Thyroid gland (tissue), 4 donors: ENCODE results near the gene SLC26A4. TPM values are rescaled to one million over a fixed set of nuclear protein-coding genes. Genes with fewer than 3 reads are reported as not detected.
A peak's percentile ranks its signal among the peaks of the same experiment; 100 is the strongest.

Experiments used
- DNase-seq, 2 donors: peaks; one replicate each; pipeline ENCODE4 v3.0.0-alpha.2; 2019
- H3K27ac ChIP-seq, 3 donors: fragments of 200-600 bp; sonication (generic); 1 replicate in 2 of 3; 2 replicates in 1 of 3; pipeline ENCODE4 v1.5.1; 2016 to 2019; ENCODE audit warnings: mild to moderate bottlenecking in 1 of 3, moderate library complexity in 1 of 3
- H3K27me3 ChIP-seq: fragments of 200-600 bp; sonication (generic); one replicate; pipeline ENCODE4 v1.5.1; 2019
- H3K36me3 ChIP-seq, 2 donors: fragments of 200-600 bp; sonication (generic); one replicate each; pipeline ENCODE4 v1.5.1; 2016 to 2019
- H3K4me1 ChIP-seq, 2 donors: fragments of 200-600 bp; sonication (generic); one replicate each; pipeline ENCODE4 v1.5.1; 2017 to 2019
- H3K4me3 ChIP-seq, 3 donors: fragments of 200-600 bp; sonication (generic); replicated peaks in 1 of 3; 1 replicate in 2 of 3; 2 replicates in 1 of 3; pipeline ENCODE4 v1.5.1; 2016; ENCODE audit warnings: mild to moderate bottlenecking in 1 of 3
- H3K9me3 ChIP-seq: fragments of 200-600 bp; sonication (generic); one replicate; pipeline ENCODE4 v1.5.1; 2017
- CTCF ChIP-seq, 6 experiments: fragments of 200-600 bp in 3 of 6; fragments of 450-650 bp in 3 of 6; sonication (generic) in 3 of 6; IDR thresholded peaks; one replicate each; pipeline ENCODE4 v1.5.1; 2016 to 2019; ENCODE audit warnings: antibody characterized with exemption in 6 of 6, mild to moderate bottlenecking in 2 of 6, inconsistent platforms in 1 of 6, moderate library complexity in 1 of 6
- POLR2A ChIP-seq, 2 donors: fragments of 450-650 bp; IDR thresholded peaks; one replicate each; pipeline ENCODE4 v1.6.1; 2017; ENCODE audit warnings: antibody characterized with exemption in 2 of 2, mild to moderate bottlenecking in 2 of 2, moderate library complexity in 1 of 2
- WGBS, 2 donors: methylation state at CpG; one replicate each; pipeline ENCODE4 v1.1.5; 2017; 5-methylcytosine and 5-hydroxymethylcytosine counted together
- intact Hi-C: fragments of 100-400 bp; cut with DNase I; formaldehyde crosslinking; loops from one replicate; pipeline ENCODE4 v1.15.1; 2023
- total RNA-seq, 4 donors: library from RNA; depleted of rRNA; stranded (reverse); fragments of >200 nt; gene quantifications; one replicate each; pipeline ENCODE4 v1.2.3, GENCODE V29; 2016

Gene SLC26A4
- total RNA-seq, result 100 to 1,000 TPM; 193 to 299 (median 254) TPM

GRCh38 chr7:107660381-107661080 lies at the start of gene SLC26A4:
TSS of gene SLC26A4 (plus strand) at chr7:107660828. CDS start at chr7:107661642, 814 bp downstream.
- no peaks in the 10 kb centered on the region for H3K9me3 ChIP-seq
- H3K4me1 ChIP-seq, result peaks cover 26 to 36% of the 10 kb centered on the region in 2 donors
- H3K36me3 ChIP-seq, result no peaks in the 10 kb centered on the region
- H3K4me3 ChIP-seq, result peak within 1 kb of the TSS; percentile 43 to 86 (median 54)
- H3K27ac ChIP-seq, result peak within 1 kb of the TSS; percentile 90 to 92 (median 91)
- peak; percentile 58 to 62 for DNase-seq
- H3K27me3 ChIP-seq, result no peaks in the 10 kb centered on the region
- WGBS, 2 donors, result 3 to 4% methylated on average over 25 to 34 of the region's 37 CpGs
- intact Hi-C loops, result no loop called here
- TF ChIP-seq CTCF (IDR thresholded peaks at IDR 0.05), result no peak
- peak in 1 of 2 donors; percentile 65 for TF ChIP-seq POLR2A (IDR thresholded peaks at IDR 0.05)

DNA sequence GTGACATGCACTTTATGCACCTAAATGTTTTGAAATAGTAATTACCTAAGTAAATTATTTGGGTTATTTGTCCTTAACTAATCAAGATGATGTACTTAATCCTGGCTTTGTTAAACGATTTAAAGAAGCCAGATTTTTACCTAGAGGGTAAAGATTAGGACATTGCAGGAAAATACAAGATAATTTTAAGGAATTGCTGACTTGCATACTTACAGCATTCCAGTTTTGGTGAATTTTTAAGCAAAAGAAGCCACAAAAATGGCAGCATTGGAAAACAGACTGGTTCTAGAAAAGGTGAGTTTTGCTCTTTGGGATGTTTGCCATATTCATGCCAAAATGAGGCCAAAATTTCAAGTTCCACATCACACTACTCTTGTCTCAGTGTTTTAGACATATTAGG lies 47.2 kb upstream of the SLC26A4 start:
- Histone ChIP-seq H3K36me3 (peaks cover 0 to 2% of the 10 kb centered on the region in 2 donors), H3K9me3 (no peaks in the 10 kb centered on the region), H3K27ac (no peak overlapping the region), H3K27me3 (no peaks in the 10 kb centered on the region), H3K4me1 (peaks cover 7 to 10% of the 10 kb centered on the region in 2 donors), H3K4me3 (no peak overlapping the region)
- no peak for TF ChIP-seq CTCF (IDR thresholded peaks at IDR 0.05)
- no peak for TF ChIP-seq POLR2A (IDR thresholded peaks at IDR 0.05)
- DNase-seq, result no peak
- intact Hi-C loops, result no loop called here
- 79 to 86% methylated on average over 1 of the region's 1 CpG for WGBS, 2 donors

DNA sequence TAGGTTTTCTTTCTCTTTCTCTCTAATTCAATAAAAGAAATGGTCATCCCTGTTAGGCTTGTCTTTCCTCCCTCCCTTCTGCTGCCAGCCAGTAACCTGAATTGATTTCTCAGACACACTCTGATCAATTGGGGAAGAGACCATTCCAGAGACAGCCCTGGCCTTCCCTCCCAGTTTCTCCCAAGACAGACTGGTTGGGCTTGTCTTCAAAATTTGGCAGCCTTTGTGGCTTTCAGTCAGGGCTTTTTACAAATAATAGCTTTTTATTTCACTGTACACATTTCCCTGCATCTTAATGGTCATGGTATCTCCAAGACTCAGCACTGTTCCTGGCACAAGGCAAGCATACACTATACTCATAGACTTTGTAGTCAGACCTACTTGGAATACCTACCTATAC lies 46.7 kb upstream of the SLC26A4 start:
- H3K36me3 ChIP-seq, result peaks cover 0 to 2% of the 10 kb centered on the region in 2 donors
- no peak overlapping the region for H3K27ac ChIP-seq
- intact Hi-C loops, result no loop called here

GRCh38 chr7:107614425-107614824 lies 46.2 kb upstream of the SLC26A4 start:
- no peak overlapping the region for H3K27ac ChIP-seq
- no peak for TF ChIP-seq POLR2A (IDR thresholded peaks at IDR 0.05)
- no peak for TF ChIP-seq CTCF (IDR thresholded peaks at IDR 0.05)
- H3K36me3 ChIP-seq, result peaks cover 0 to 2% of the 10 kb centered on the region in 2 donors
- intact Hi-C loops, result no loop called here
- H3K27me3 ChIP-seq, result no peaks in the 10 kb centered on the region
- no peaks in the 10 kb centered on the region for H3K9me3 ChIP-seq
- H3K4me1 ChIP-seq, result peaks cover 3 to 10% of the 10 kb centered on the region in 2 donors
- DNase-seq, result no peak
- H3K4me3 ChIP-seq, result no peak overlapping the region

More for the DNA sequence above, 46.7 kb upstream of the SLC26A4 start:
- Histone ChIP-seq H3K27me3 (no peaks in the 10 kb centered on the region), H3K4me1 (peaks cover 6 to 10% of the 10 kb centered on the region in 2 donors), H3K9me3 (no peaks in the 10 kb centered on the region), H3K4me3 (no peak overlapping the region)
- DNase-seq, result no peak
- TF ChIP-seq POLR2A (IDR thresholded peaks at IDR 0.05), result no peak
- no peak for TF ChIP-seq CTCF (IDR thresholded peaks at IDR 0.05)

DNA sequence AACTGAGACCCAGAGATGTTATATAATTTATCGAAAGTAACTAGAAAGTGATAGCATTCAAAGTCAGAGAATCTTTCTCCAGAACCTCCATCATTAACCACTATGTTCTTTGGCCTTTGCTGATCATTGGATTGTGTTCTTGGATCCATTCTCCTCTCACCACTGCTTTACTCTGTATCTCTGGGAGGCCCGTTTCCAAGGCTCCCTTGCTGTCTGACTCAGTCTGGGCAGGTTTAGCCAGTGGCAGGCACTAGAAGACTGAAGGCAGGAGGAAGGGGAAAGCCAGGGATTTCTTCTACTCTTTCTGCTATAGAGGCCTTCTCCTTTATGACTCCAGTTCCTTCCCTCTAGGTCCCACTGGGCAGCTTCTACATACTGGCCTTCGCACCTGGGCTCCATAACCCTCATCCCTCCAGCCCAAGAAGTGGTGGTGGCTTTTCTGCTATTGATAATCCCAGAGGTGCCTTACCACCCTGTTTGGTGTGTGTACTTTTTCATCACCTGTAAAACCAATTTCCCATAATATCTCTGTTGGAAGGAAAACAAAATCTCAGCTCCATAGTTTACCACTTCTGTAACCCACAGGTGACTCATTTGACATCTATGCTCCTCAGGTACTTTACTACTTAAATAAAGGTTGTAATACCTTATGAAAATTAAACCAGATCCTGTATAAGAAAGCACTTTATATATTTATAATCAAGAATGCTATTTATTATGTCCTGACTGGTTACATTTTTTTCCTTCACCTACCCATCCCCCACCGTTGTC lies 44.5 kb upstream of the SLC26A4 start:
- WGBS, 2 donors, result 93 to 95% methylated on average over 4 of the region's 4 CpGs
- intact Hi-C loops, result no loop called here
- H3K36me3 ChIP-seq, result peaks cover 0 to 2% of the 10 kb centered on the region in 2 donors

More for the DNA sequence above, 44.5 kb upstream of the SLC26A4 start:
- Histone ChIP-seq H3K9me3 (no peaks in the 10 kb centered on the region), H3K4me3 (no peak overlapping the region), H3K27me3 (no peaks in the 10 kb centered on the region), H3K4me1 (peaks cover 3 to 10% of the 10 kb centered on the region in 2 donors), H3K27ac (no peak overlapping the region)
- no peak for DNase-seq
- no peak for TF ChIP-seq POLR2A (IDR thresholded peaks at IDR 0.05)
- no peak for TF ChIP-seq CTCF (IDR thresholded peaks at IDR 0.05)
